Muscle of leg (tissue), 16 donors: Measurements from ENCODE around the gene SLC66A2. TPM values are rescaled to one million over a fixed set of nuclear protein-coding genes. Genes with fewer than 3 reads are reported as not detected.
"Not testable (repeated sequence)": the region's sequence is repeated elsewhere in the genome, so short reads cannot be mapped to it uniquely, and the experiment has no call there.

Experiments
- DNase-seq: peaks from one replicate; pipeline ENCODE4 v3.0.0; 2013
- H3K27ac ChIP-seq: one replicate; pipeline ENCODE4 v1.5.1; 2013; ENCODE audit warnings: mild to moderate bottlenecking, low read length, control low read depth
- H3K27me3 ChIP-seq: one replicate; pipeline ENCODE4 v1.6.1; 2013; ENCODE audit warnings: low read length; ENCODE audit not compliant: control insufficient read depth, insufficient read depth
- H3K36me3 ChIP-seq: one replicate; pipeline ENCODE4 v1.6.1; 2013; ENCODE audit warnings: low read length; ENCODE audit not compliant: control insufficient read depth, insufficient read depth
- H3K4me1 ChIP-seq: one replicate; pipeline ENCODE4 v1.6.1; 2013; ENCODE audit warnings: low read length; ENCODE audit not compliant: control insufficient read depth, insufficient read depth
- H3K4me3 ChIP-seq: one replicate; pipeline ENCODE4 v1.5.1; 2013; ENCODE audit warnings: low read length, control low read depth
- H3K9me3 ChIP-seq: replicated peaks from 2 replicates; pipeline ENCODE4 v1.6.1; 2013; ENCODE audit warnings: low read depth, low read length; ENCODE audit not compliant: control insufficient read depth
- WGBS: methylation state at CpG from one replicate; pipeline ENCODE4 v1.1.5; 2013; ENCODE audit warnings: missing lambda C conversion rate; ENCODE audit not compliant: insufficient coverage; 5-methylcytosine and 5-hydroxymethylcytosine counted together
- long read RNA-seq, 11 donors: transcript quantifications; one replicate each; lab custom pipeline, GENCODE V29; 2026
- polyA plus RNA-seq, 8 donors: library from polyadenylated mRNA; unstranded; fragments of 120-200 nt; gene quantifications; one replicate each; pipeline versions ENCODE4 v1.2.1 to v1.2.3, GENCODE V29; 2013; ENCODE audit warnings: inconsistent platforms in 1 of 8, low replicate concordance in 1 of 8; ENCODE audit not compliant: insufficient read length in 8 of 8, insufficient read depth in 1 of 8
- total RNA-seq: library from RNA; stranded (reverse); fragments of 120-200 nt; gene quantifications from one replicate; pipeline ENCODE4 v1.2.4, GENCODE V29; 2013

The SLC66A2 gene
- total RNA-seq = 24.2 TPM
- 10 to 100 TPM; 23.1 to 33.7 (median 26.2) TPM for polyA plus RNA-seq
- long read RNA-seq, donor 1, partial matches to known transcripts = 0 of 5 reads
- long read RNA-seq, donor 1, other reads (novel, unspliced or antisense) = 0 of 5 reads
- long read RNA-seq, donor 2 = 0 reads
- long read RNA-seq, donor 3, transcript PQLC1-203 (6 exons, 2,555 nt) = major isoform, 13 of 27 reads
- long read RNA-seq, donor 3, transcript PQLC1-202 (5 exons, 2,475 nt) = minor isoform, 5 of 27 reads
- long read RNA-seq, donor 3, partial matches to known transcripts = 8 of 27 reads
- long read RNA-seq, donor 3, other reads (novel, unspliced or antisense) = 0 of 27 reads
- long read RNA-seq, donor 4, partial matches to known transcripts = 0 of 7 reads
- long read RNA-seq, donor 4, other reads (novel, unspliced or antisense) = 0 of 7 reads
- long read RNA-seq, donor 5, transcript PQLC1-202 (5 exons, 2,475 nt) = minor isoform, 7 of 24 reads
- long read RNA-seq, donor 5, transcript PQLC1-203 (6 exons, 2,555 nt) = major isoform, 14 of 24 reads
- long read RNA-seq, donor 5, partial matches to known transcripts = 0 of 24 reads
- long read RNA-seq, donor 5, other reads (novel, unspliced or antisense) = 0 of 24 reads
- long read RNA-seq, donor 6, transcript PQLC1-203 (6 exons, 2,555 nt) = major isoform, 10 of 17 reads
- long read RNA-seq, donor 6, partial matches to known transcripts = 0 of 17 reads
- long read RNA-seq, donor 6, other reads (novel, unspliced or antisense) = 0 of 17 reads
- long read RNA-seq, donor 7, transcript PQLC1-202 (5 exons, 2,475 nt) = major isoform, 6 of 9 reads
- long read RNA-seq, donor 7, partial matches to known transcripts = 0 of 9 reads
- long read RNA-seq, donor 7, other reads (novel, unspliced or antisense) = 0 of 9 reads
- long read RNA-seq, donor 8, partial matches to known transcripts = 0 of 4 reads
- long read RNA-seq, donor 8, other reads (novel, unspliced or antisense) = 0 of 4 reads
- long read RNA-seq, donor 9, partial matches to known transcripts = 0 of 5 reads
- long read RNA-seq, donor 9, other reads (novel, unspliced or antisense) = 0 of 5 reads
- long read RNA-seq, donor 10, transcript PQLC1-203 (6 exons, 2,555 nt) = major isoform, 8 of 11 reads
- long read RNA-seq, donor 10, partial matches to known transcripts = 0 of 11 reads
- long read RNA-seq, donor 10, other reads (novel, unspliced or antisense) = 0 of 11 reads
- long read RNA-seq, donor 11, transcript PQLC1-203 (6 exons, 2,555 nt) = major isoform, 5 of 7 reads
- long read RNA-seq, donor 11, partial matches to known transcripts = 0 of 7 reads
- long read RNA-seq, donor 11, other reads (novel, unspliced or antisense) = 0 of 7 reads

DNA sequence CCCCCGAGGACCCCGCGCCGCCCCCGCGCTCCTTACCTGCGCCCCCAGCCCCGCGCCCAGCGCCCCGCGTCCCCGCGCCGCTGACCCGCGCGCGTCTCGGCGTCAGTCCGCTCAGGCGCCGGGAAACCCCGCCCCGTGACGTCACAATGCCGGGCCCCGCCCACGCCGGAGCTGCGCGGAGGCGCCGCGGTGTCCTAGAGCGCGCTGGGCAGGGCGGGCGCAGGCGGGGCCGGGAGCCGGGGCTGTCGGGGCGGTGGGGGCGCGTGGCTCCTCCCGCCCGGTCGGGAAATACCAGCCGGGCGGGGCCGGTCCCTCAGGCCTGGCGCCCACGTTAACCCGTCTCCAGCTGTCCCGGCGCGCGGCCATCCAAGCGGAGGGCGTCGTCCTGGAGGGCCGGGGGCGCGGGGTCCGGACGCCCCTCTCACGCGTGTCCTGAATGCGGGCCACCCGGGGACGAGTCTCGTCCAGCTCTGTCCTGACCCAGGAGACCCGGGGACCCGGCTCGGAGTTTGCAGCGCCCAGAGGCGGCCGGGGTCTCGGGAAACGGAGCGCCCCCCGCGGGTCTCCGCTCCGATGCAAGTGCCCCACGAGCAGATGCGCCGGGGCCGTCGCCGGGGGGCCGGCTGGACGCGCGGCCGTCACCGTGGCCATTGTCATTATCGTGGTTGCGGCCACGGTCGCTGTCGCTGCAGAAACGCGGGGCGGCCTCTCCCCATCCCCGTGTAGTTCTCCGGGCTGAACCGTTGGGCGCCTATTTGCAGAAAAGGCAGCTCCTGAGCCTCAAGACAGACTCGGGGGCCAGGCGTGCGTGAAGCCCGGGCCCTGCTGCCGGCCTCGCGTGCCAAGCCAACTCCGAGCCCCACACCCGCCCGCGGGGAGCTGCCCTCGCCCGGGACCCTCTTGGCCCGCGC is at the start of gene SLC66A2:
SLC66A2 (minus strand) TSS at position 109 of the 911 bp plus-strand sequence. CDS start 727 bp downstream, outside the sequence.
- peaks cover 26% of the 10 kb centered on the region for H3K4me1 ChIP-seq
- WGBS = under 1% methylated on average over 126 of the region's 126 CpGs

DNA sequence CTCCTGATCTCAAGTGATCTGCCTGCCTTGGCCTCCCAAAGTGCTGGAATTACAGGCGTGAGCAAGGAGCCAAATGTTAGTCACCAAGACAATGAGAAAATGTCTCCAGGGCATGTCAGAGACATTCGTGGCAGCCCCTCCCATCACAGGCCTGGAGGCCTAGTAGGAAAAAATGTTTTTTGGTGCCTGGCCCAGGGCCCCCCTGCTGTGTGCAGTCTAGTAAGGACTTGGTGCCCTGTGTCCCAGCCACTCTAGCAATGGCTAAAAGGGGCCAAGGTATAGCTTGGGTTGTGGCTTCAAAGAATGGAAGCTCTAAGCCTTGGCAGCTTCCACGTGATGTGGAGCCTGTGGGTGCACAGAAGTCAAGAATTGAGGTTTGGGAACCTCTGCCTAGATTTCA is 49.4 kb upstream of the SLC66A2 start:
- H3K27ac ChIP-seq = no peak overlapping the region
- WGBS = 86% methylated on average over 1 of the region's 3 CpGs
- DNase-seq = no peak
- H3K36me3 ChIP-seq = no peaks in the 10 kb centered on the region
- H3K4me1 ChIP-seq = no peaks in the 10 kb centered on the region
- no peak overlapping the region for H3K4me3 ChIP-seq
- peaks cover 10% of the 10 kb centered on the region for H3K9me3 ChIP-seq
- H3K27me3 ChIP-seq = no peaks in the 10 kb centered on the region

More for the DNA sequence above, at the start of gene SLC66A2:
- no peaks in the 10 kb centered on the region for H3K9me3 ChIP-seq
- H3K4me3 ChIP-seq = peak within 1 kb of the TSS; percentile 69
- H3K27ac ChIP-seq = peak within 1 kb of the TSS; percentile 59
- H3K27me3 ChIP-seq = peaks cover 2% of the 10 kb centered on the region
- H3K36me3 ChIP-seq = peaks cover 21% of the 10 kb centered on the region
- DNase-seq = peak; percentile 96

GRCh38 chr18:79999701-80000100 is 48.2 kb upstream of the SLC66A2 start:
- not testable (repeated sequence) for H3K4me1 ChIP-seq, H3K9me3 ChIP-seq, H3K27ac ChIP-seq, H3K4me3 ChIP-seq, H3K27me3 ChIP-seq, H3K36me3 ChIP-seq, DNase-seq
- 85% methylated on average over 1 of the region's 2 CpGs for WGBS

DNA sequence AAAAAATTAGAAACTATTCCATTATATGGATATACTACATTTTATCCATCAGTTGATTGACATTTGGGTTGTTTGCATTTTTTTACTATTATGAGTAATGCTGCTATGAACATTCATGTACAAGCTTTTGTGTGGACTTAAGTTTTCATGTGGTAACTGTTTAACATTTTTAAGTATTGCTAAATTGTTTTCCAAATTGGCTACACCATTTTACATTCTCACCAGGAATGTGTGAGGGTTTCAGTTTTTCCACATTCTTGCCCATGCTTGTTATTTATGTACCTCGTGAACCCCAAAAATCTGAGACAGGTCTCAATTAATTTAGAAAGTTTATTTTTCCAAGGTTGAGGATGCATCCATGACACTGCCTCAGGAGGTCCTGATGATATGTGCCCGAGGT is 40.0 kb upstream of the SLC66A2 start:
- Histone ChIP-seq H3K36me3 (no peaks in the 10 kb centered on the region), H3K27me3 (no peaks in the 10 kb centered on the region), H3K4me1 (peaks cover 10% of the 10 kb centered on the region), H3K27ac (no peak overlapping the region), H3K9me3 (no peaks in the 10 kb centered on the region), H3K4me3 (no peak overlapping the region)
- WGBS = 71% methylated on average over 1 of the region's 2 CpGs
- no peak for DNase-seq

- Histone ChIP-seq H3K9me3 (no peaks in the 10 kb centered on the region), H3K36me3 (peaks cover 12% of the 10 kb centered on the region), H3K27ac (peak overlapping the region; percentile 98), H3K4me3 (peak overlapping the region; percentile 91), H3K4me1 (peaks cover 11% of the 10 kb centered on the region), H3K27me3 (no peaks in the 10 kb centered on the region)
- 58% methylated on average over 6 of the region's 14 CpGs for WGBS
- no peak for DNase-seq
These were observed 37.7 kb upstream of the SLC66A2 start for GRCh38 chr18:79989195-79989497.

GRCh38 chr18:79988451-79989194 is 37.2 kb upstream of the SLC66A2 start, which contains the start of gene TXNL4A:
TXNL4A (minus strand) TSS chr18:79988563; CDS start chr18:79988392, 171 bp downstream.
- Histone ChIP-seq H3K27ac (peak within 1 kb of the TSS; percentile 98), H3K36me3 (peaks cover 12% of the 10 kb centered on the region), H3K9me3 (no peaks in the 10 kb centered on the region), H3K4me1 (peaks cover 11% of the 10 kb centered on the region), H3K4me3 (peak within 1 kb of the TSS; percentile 91), H3K27me3 (no peaks in the 10 kb centered on the region)
- DNase-seq = peak; percentile 96
- WGBS = under 1% methylated on average over 65 of the region's 71 CpGs

DNA sequence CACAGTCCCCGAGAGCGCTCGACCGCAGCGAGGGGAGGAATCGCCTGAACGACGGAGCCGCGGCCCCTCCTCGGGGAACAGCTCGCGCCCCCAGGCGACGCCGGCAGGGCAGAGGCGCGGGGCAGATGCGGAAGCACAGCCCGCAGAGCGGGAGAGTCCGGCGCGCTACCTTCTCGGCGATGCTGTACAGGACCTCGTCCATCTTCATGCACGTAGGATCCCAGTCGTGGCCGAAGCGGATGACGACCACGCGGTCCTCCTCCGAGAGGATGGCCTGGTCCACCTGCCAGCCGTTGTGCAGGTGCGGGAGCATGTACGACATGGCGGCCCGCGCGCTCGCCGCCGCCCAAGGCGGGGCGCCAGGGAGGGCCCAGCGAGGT is 36.6 kb upstream of the SLC66A2 start:
- Histone ChIP-seq H3K4me3 (peak overlapping the region; percentile 91), H3K27ac (peak overlapping the region; percentile 98), H3K4me1 (peaks cover 11% of the 10 kb centered on the region), H3K27me3 (no peaks in the 10 kb centered on the region), H3K36me3 (peaks cover 15% of the 10 kb centered on the region), H3K9me3 (no peaks in the 10 kb centered on the region)
- DNase-seq = no peak
- under 1% methylated on average over 48 of the region's 48 CpGs for WGBS

- Histone ChIP-seq H3K27me3 (no peaks in the 10 kb centered on the region), H3K36me3 (peaks cover 18% of the 10 kb centered on the region), H3K27ac (peak overlapping the region; percentile 98), H3K9me3 (no peaks in the 10 kb centered on the region), H3K4me1 (peaks cover 11% of the 10 kb centered on the region), H3K4me3 (peak overlapping the region; percentile 91)
- DNase-seq = peak; percentile 21
- WGBS = no CpG with 5 or more reads among the region's 6 CpGs
These were observed 36.1 kb upstream of the SLC66A2 start for GRCh38 chr18:79987566-79987965.
